GM23338 (cell line): ENCODE data around the gene NR3C1. TPM values are rescaled to one million over a fixed set of nuclear protein-coding genes. Genes with fewer than 3 reads are reported as not detected.

Experiments
- ATAC-seq: fragments of 200-7000 bp; cut with Tn5 transposase; 3 replicates; pipeline ENCODE4 v1.9.1; 2020
- DNase-seq: peaks from one replicate; pipeline ENCODE4 v3.0.0-alpha.2; 2015; ENCODE audit warnings: low spot score
- H2AFZ ChIP-seq: fragments of 200-600 bp; sonication (generic); 2 replicates; pipeline ENCODE4 v1.8.0; 2016; ENCODE audit warnings: antibody characterized with exemption, mild to moderate bottlenecking, moderate library complexity
- H3F3A ChIP-seq: fragments of 200-600 bp; sonication (generic); replicated peaks from 2 replicates; pipeline ENCODE4 v1.8.0; 2017; ENCODE audit warnings: antibody characterized with exemption, mixed run types, low read depth
- H3K27ac ChIP-seq: fragments of 200-600 bp; sonication (generic); 2 replicates; pipeline ENCODE4 v1.6.1; 2016; ENCODE audit warnings: low read depth
- H3K27me3 ChIP-seq: fragments of 200-600 bp; sonication (generic); 2 replicates; pipeline ENCODE4 v1.8.0; 2016; ENCODE audit warnings: mild to moderate bottlenecking, mixed run types, moderate library complexity; ENCODE audit not compliant: insufficient read depth
- H3K36me3 ChIP-seq: fragments of 200-600 bp; sonication (generic); 2 replicates; pipeline ENCODE4 v1.8.0; 2016; ENCODE audit warnings: mild to moderate bottlenecking; ENCODE audit not compliant: insufficient read depth
- H3K4me1 ChIP-seq: fragments of 200-600 bp; sonication (generic); 2 replicates; pipeline ENCODE4 v1.8.0; 2016; ENCODE audit warnings: mild to moderate bottlenecking, moderate library complexity; ENCODE audit not compliant: insufficient read depth
- H3K4me2 ChIP-seq: fragments of 200-600 bp; sonication (generic); 2 replicates; pipeline ENCODE4 v1.7.1; 2017; ENCODE audit warnings: mixed run types
- H3K4me3 ChIP-seq: fragments of 200-600 bp; sonication (generic); 2 replicates; pipeline ENCODE4 v1.6.1; 2016; ENCODE audit warnings: mixed run types
- H3K79me2 ChIP-seq: fragments of 200-600 bp; sonication (generic); replicated peaks from 2 replicates; pipeline ENCODE4 v1.8.0; 2017; ENCODE audit warnings: mild to moderate bottlenecking; ENCODE audit not compliant: insufficient read depth
- H3K9me2 ChIP-seq: fragments of 200-600 bp; sonication (generic); 2 replicates; pipeline ENCODE4 v1.8.0; 2017; ENCODE audit not compliant: insufficient read depth
- H4K20me1 ChIP-seq: fragments of 200-600 bp; sonication (generic); replicated peaks from 2 replicates; pipeline ENCODE4 v1.8.0; 2017; ENCODE audit warnings: mild to moderate bottlenecking; ENCODE audit not compliant: insufficient read depth
- H3K27ac Mint-ChIP-seq: 2 replicates; pipeline ENCODE4 v1.8.0; 2020; ENCODE audit warnings: inconsistent platforms, mild to moderate bottlenecking, moderate library complexity, mixed read lengths
- H3K27me3 Mint-ChIP-seq: 3 replicates; pipeline ENCODE4 v1.8.0; 2022; ENCODE audit warnings: low read depth, mild to moderate bottlenecking, moderate library complexity, mixed read lengths, inconsistent platforms; ENCODE audit not compliant: insufficient read depth, poor library complexity
- H3K36me3 Mint-ChIP-seq: 3 replicates; pipeline ENCODE4 v1.8.0; 2021; ENCODE audit warnings: low read depth, mild to moderate bottlenecking, inconsistent platforms, moderate library complexity, mixed read lengths
- H3K4me1 Mint-ChIP-seq: 3 replicates; pipeline ENCODE4 v1.8.0; 2020; ENCODE audit warnings: mild to moderate bottlenecking, inconsistent platforms, mixed read lengths
- H3K4me3 Mint-ChIP-seq: 3 replicates; pipeline ENCODE4 v1.8.0; 2021; ENCODE audit warnings: moderate library complexity, mild to moderate bottlenecking, inconsistent platforms, mixed read lengths
- H3K9me3 Mint-ChIP-seq: 3 replicates; pipeline ENCODE4 v1.8.0; 2020; ENCODE audit warnings: moderate library complexity, mild to moderate bottlenecking, inconsistent platforms, mixed read lengths
- CREB1 ChIP-seq: fragments of 250-450 bp; sonication (Bioruptor Pico); IDR thresholded peaks from 2 replicates; pipeline ENCODE4 v1.5.0; 2020; ENCODE audit warnings: low read depth, mild to moderate bottlenecking, moderate library complexity
- EZH2 ChIP-seq: fragments of 200-600 bp; sonication (generic); IDR thresholded peaks from one replicate; pipeline ENCODE4 v1.8.0; 2017; ENCODE audit warnings: antibody characterized with exemption, mild to moderate bottlenecking, low read depth; ENCODE audit not compliant: unreplicated experiment
- EZH2phosphoT487 ChIP-seq: fragments of 200-600 bp; sonication (generic); IDR thresholded peaks from one replicate; pipeline ENCODE4 v1.8.1; 2018; ENCODE audit warnings: antibody characterized with exemption; ENCODE audit not compliant: unreplicated experiment
- JUNB ChIP-seq: IDR thresholded peaks from one replicate; pipeline ENCODE4 v1.6.1; 2016; ENCODE audit warnings: antibody characterized with exemption; ENCODE audit not compliant: unreplicated experiment
- NANOG ChIP-seq: IDR thresholded peaks from 2 replicates; pipeline ENCODE4 v1.6.1; 2016; ENCODE audit warnings: antibody characterized with exemption, borderline replicate concordance
- POLR2AphosphoS5 ChIP-seq: IDR thresholded peaks from 2 replicates; pipeline ENCODE4 v1.6.1; 2016; ENCODE audit warnings: antibody characterized with exemption, low read depth
- STAT1 ChIP-seq: IDR thresholded peaks from one replicate; pipeline ENCODE4 v1.6.1; 2016; ENCODE audit warnings: antibody characterized with exemption; ENCODE audit not compliant: unreplicated experiment
- ZNF114 ChIP-seq: fragments of 250-450 bp; sonication (Bioruptor Pico); IDR thresholded peaks from 2 replicates; pipeline ENCODE4 v1.5.0; 2020; ENCODE audit warnings: mild to moderate bottlenecking, moderate library complexity
- ZNF331 ChIP-seq: fragments of 250-450 bp; sonication (Bioruptor Pico); IDR thresholded peaks from 2 replicates; pipeline ENCODE4 v1.5.0; 2020; ENCODE audit warnings: low read depth, mild to moderate bottlenecking, moderate library complexity
- polyA plus RNA-seq: library from polyadenylated mRNA; unstranded; fragments of >200 nt; fragmentation: Nextera tagmentation; extraction: Ambion mirVana; gene quantifications from 2 replicates; pipeline ENCODE4 v1.2.1, GENCODE V29; 2016
- total RNA-seq: library from RNA; depleted of rRNA; stranded (reverse); fragments of >200 nt; shearing (Covaris generic); gene quantifications from 2 replicates; pipeline ENCODE4 v1.2.3, GENCODE V29; 2014
- TF ChIP-seq, protein P1 (sequence below): fragments of 250-450 bp; sonication (Bioruptor Pico); IDR thresholded peaks from 2 replicates; pipeline ENCODE4 v1.5.0; 2020; ENCODE audit warnings: mild to moderate bottlenecking, moderate library complexity
- TF ChIP-seq, protein P2 (sequence below), 2 experiments: fragments of 200-600 bp in 1 of 2; sonication (generic) in 1 of 2; conservative IDR thresholded peaks; 2 replicates each; pipeline versions ENCODE4 v1.5.1 to v1.6.1; 2016 to 2017; ENCODE audit warnings: antibody characterized with exemption in 2 of 2, low read depth in 2 of 2, mild to moderate bottlenecking in 2 of 2, moderate library complexity in 1 of 2
- TF ChIP-seq, protein P3 (sequence below): IDR thresholded peaks from 2 replicates; pipeline ENCODE4 v1.6.1; 2016; ENCODE audit warnings: antibody characterized with exemption
- TF ChIP-seq, protein P4 (sequence below): IDR thresholded peaks from one replicate; pipeline ENCODE4 v1.6.1; 2018; ENCODE audit warnings: antibody characterized with exemption; ENCODE audit not compliant: unreplicated experiment

Gene NR3C1
- total and polyA plus RNA-seq, 2 experiments from 2014 or later = 1.2 to 4.6 TPM

DNA sequence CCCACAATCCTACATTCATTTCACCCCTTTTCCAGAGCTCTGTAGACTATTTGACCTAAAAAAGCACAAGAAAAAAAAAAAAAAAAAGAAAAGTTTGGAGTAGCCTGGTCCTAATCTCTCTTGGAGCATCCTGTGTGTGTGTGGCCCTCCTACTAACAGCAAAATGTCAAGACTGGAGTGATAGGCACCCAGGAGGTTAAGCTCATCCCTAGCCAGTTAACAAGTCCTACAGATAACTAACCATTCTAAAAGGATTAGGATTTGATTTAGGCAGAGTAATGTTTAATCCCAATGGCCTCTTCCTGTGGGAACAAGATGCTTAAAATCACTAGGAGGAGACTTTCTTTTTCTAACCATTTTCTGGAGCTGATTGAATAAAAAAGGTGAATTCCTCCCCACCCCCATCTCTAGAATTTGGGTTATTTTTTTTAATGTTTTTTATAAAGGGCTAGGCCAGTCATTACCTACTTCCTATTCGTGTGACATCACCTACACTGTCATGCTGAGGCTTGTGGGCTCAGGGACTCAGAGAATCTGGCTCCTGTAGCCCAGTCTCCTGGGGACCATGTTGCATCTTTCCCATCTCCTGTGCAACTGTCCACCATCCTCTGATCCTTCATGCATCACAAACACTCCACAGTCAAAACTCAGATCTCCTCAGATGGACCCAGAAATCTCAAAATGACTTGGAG, 43.2 kb upstream of the NR3C1 start:
- DNase-seq = no peak
- Histone ChIP-seq H4K20me1 (no peaks in the 10 kb centered on the region), H3K4me3 (no peak overlapping the region), H3K79me2 (no peaks in the 10 kb centered on the region), H3K4me2 (no peak overlapping the region), H2AFZ (no peak overlapping the region), H3K36me3 (no peaks in the 10 kb centered on the region), H3K4me1 (0 out of 2 replicates have a peak, but pooled peaks cover 5% of the 10 kb centered on the region), H3K9me2 (peaks cover 5% of the 10 kb centered on the region; the same call in 1 of the 2 replicates), H3K27me3 (no peaks in the 10 kb centered on the region), H3K27ac (no peak overlapping the region), H3F3A (no peaks in the 10 kb centered on the region)
- Mint-ChIP-seq H3K9me3 (no peaks in the 10 kb centered on the region), H3K4me3 (no peak overlapping the region), H3K36me3 (no peaks in the 10 kb centered on the region), H3K4me1 (peaks cover 15% of the 10 kb centered on the region), H3K27me3 (no peaks in the 10 kb centered on the region), H3K27ac (no peak overlapping the region)
- TF ChIP-seq, protein P1, sequence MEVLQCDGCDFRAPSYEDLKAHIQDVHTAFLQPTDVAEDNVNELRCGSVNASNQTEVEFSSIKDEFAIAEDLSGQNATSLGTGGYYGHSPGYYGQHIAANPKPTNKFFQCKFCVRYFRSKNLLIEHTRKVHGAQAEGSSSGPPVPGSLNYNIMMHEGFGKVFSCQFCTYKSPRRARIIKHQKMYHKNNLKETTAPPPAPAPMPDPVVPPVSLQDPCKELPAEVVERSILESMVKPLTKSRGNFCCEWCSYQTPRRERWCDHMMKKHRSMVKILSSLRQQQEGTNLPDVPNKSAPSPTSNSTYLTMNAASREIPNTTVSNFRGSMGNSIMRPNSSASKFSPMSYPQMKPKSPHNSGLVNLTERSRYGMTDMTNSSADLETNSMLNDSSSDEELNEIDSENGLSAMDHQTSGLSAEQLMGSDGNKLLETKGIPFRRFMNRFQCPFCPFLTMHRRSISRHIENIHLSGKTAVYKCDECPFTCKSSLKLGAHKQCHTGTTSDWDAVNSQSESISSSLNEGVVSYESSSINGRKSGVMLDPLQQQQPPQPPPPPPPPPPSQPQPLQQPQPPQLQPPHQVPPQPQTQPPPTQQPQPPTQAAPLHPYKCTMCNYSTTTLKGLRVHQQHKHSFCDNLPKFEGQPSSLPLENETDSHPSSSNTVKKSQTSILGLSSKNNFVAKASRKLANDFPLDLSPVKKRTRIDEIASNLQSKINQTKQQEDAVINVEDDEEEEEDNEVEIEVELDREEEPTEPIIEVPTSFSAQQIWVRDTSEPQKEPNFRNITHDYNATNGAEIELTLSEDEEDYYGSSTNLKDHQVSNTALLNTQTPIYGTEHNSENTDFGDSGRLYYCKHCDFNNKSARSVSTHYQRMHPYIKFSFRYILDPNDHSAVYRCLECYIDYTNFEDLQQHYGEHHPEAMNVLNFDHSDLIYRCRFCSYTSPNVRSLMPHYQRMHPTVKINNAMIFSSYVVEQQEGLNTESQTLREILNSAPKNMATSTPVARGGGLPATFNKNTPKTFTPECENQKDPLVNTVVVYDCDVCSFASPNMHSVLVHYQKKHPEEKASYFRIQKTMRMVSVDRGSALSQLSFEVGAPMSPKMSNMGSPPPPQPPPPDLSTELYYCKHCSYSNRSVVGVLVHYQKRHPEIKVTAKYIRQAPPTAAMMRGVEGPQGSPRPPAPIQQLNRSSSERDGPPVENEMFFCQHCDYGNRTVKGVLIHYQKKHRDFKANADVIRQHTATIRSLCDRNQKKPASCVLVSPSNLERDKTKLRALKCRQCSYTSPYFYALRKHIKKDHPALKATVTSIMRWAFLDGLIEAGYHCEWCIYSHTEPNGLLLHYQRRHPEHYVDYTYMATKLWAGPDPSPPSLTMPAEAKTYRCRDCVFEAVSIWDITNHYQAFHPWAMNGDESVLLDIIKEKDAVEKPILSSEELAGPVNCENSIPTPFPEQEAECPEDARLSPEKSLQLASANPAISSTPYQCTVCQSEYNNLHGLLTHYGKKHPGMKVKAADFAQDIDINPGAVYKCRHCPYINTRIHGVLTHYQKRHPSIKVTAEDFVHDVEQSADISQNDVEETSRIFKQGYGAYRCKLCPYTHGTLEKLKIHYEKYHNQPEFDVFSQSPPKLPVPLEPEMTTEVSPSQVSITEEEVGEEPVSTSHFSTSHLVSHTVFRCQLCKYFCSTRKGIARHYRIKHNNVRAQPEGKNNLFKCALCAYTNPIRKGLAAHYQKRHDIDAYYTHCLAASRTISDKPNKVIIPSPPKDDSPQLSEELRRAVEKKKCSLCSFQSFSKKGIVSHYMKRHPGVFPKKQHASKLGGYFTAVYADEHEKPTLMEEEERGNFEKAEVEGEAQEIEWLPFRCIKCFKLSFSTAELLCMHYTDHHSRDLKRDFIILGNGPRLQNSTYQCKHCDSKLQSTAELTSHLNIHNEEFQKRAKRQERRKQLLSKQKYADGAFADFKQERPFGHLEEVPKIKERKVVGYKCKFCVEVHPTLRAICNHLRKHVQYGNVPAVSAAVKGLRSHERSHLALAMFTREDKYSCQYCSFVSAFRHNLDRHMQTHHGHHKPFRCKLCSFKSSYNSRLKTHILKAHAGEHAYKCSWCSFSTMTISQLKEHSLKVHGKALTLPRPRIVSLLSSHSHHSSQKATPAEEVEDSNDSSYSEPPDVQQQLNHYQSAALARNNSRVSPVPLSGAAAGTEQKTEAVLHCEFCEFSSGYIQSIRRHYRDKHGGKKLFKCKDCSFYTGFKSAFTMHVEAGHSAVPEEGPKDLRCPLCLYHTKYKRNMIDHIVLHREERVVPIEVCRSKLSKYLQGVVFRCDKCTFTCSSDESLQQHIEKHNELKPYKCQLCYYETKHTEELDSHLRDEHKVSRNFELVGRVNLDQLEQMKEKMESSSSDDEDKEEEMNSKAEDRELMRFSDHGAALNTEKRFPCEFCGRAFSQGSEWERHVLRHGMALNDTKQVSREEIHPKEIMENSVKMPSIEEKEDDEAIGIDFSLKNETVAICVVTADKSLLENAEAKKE (CRISPR knock-in tag) = no peak
- no peak for TF ChIP-seq ZNF331 (CRISPR knock-in tag)
- no peak for TF ChIP-seq EZH2
- no peak for TF ChIP-seq EZH2phosphoT487
- TF ChIP-seq, protein P2, sequence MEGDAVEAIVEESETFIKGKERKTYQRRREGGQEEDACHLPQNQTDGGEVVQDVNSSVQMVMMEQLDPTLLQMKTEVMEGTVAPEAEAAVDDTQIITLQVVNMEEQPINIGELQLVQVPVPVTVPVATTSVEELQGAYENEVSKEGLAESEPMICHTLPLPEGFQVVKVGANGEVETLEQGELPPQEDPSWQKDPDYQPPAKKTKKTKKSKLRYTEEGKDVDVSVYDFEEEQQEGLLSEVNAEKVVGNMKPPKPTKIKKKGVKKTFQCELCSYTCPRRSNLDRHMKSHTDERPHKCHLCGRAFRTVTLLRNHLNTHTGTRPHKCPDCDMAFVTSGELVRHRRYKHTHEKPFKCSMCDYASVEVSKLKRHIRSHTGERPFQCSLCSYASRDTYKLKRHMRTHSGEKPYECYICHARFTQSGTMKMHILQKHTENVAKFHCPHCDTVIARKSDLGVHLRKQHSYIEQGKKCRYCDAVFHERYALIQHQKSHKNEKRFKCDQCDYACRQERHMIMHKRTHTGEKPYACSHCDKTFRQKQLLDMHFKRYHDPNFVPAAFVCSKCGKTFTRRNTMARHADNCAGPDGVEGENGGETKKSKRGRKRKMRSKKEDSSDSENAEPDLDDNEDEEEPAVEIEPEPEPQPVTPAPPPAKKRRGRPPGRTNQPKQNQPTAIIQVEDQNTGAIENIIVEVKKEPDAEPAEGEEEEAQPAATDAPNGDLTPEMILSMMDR (conservative IDR thresholded peaks at IDR 0.05; ENCODE audit: low read depth in 2 of 2) = no peak
- TF ChIP-seq, protein P3, sequence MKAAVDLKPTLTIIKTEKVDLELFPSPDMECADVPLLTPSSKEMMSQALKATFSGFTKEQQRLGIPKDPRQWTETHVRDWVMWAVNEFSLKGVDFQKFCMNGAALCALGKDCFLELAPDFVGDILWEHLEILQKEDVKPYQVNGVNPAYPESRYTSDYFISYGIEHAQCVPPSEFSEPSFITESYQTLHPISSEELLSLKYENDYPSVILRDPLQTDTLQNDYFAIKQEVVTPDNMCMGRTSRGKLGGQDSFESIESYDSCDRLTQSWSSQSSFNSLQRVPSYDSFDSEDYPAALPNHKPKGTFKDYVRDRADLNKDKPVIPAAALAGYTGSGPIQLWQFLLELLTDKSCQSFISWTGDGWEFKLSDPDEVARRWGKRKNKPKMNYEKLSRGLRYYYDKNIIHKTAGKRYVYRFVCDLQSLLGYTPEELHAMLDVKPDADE = no peak
- TF ChIP-seq STAT1 = no peak
- no peak for TF ChIP-seq ZNF114 (CRISPR knock-in tag)
- TF ChIP-seq POLR2AphosphoS5 = no peak
- no peak for TF ChIP-seq NANOG
- TF ChIP-seq JUNB = no peak
- TF ChIP-seq, protein P4, sequence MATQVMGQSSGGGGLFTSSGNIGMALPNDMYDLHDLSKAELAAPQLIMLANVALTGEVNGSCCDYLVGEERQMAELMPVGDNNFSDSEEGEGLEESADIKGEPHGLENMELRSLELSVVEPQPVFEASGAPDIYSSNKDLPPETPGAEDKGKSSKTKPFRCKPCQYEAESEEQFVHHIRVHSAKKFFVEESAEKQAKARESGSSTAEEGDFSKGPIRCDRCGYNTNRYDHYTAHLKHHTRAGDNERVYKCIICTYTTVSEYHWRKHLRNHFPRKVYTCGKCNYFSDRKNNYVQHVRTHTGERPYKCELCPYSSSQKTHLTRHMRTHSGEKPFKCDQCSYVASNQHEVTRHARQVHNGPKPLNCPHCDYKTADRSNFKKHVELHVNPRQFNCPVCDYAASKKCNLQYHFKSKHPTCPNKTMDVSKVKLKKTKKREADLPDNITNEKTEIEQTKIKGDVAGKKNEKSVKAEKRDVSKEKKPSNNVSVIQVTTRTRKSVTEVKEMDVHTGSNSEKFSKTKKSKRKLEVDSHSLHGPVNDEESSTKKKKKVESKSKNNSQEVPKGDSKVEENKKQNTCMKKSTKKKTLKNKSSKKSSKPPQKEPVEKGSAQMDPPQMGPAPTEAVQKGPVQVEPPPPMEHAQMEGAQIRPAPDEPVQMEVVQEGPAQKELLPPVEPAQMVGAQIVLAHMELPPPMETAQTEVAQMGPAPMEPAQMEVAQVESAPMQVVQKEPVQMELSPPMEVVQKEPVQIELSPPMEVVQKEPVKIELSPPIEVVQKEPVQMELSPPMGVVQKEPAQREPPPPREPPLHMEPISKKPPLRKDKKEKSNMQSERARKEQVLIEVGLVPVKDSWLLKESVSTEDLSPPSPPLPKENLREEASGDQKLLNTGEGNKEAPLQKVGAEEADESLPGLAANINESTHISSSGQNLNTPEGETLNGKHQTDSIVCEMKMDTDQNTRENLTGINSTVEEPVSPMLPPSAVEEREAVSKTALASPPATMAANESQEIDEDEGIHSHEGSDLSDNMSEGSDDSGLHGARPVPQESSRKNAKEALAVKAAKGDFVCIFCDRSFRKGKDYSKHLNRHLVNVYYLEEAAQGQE = no peak
- TF ChIP-seq CREB1 (CRISPR knock-in tag) = no peak
- ATAC-seq = no peak
